GM18868 (cell line): ENCODE measurements around the gene ZNF763.
"Not testable (repeated sequence)": the region's sequence is repeated elsewhere in the genome, so short reads cannot be mapped to it uniquely, and the experiment has no call there.

Experiments used
- ATAC-seq: cut with Tn5 transposase; IDR thresholded peaks from one replicate; pipeline ENCODE4 v1.9.1; 2021; ENCODE audit warnings: mild to moderate bottlenecking, moderate library complexity; ENCODE audit not compliant: unreplicated experiment

Gene ZNF763

DNA sequence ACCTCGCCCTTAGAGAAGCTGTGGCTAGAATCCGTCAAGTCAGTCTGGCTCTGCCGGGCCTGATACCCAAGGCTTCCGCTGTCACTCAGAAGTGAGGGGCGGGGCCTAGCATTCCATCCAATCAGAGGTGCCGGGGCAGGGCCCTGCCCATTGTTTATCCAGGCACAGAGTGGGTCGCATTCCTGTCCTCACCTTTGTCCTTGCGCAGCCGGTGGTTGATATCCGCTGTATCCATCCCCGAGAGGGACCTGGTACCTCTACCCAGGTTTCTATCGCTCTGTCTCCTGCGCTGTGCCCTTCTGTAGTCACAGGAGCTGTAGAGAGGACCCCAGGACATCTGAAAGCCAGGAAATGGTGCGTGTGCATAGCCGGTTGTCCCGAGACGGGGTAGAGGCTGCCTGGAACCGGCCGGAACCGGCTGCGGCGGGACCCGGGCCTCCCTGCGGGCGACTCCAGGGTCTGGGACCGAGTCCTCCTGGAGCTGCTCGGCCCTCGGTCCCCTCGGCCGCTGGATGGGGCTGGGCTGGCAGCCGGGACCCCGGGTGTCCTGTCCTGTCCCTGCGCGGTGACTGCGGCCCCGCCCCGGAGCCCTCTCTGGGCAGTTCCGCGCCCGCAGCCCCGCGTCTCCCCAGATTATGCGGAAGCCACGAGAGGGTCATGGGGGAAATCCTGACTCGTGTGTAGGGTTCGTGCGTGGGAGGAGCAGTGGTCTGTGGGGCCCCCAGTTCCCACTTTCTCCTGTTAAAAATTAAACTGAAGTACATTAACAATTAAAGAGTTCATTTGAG lies at the start of gene ZNF763:
Gene ZNF763 (plus strand): TSS at position 183 of the 788 bp plus-strand sequence. CDS start 169 bp downstream, at position 352.
- peak; percentile 91 for ATAC-seq

DNA sequence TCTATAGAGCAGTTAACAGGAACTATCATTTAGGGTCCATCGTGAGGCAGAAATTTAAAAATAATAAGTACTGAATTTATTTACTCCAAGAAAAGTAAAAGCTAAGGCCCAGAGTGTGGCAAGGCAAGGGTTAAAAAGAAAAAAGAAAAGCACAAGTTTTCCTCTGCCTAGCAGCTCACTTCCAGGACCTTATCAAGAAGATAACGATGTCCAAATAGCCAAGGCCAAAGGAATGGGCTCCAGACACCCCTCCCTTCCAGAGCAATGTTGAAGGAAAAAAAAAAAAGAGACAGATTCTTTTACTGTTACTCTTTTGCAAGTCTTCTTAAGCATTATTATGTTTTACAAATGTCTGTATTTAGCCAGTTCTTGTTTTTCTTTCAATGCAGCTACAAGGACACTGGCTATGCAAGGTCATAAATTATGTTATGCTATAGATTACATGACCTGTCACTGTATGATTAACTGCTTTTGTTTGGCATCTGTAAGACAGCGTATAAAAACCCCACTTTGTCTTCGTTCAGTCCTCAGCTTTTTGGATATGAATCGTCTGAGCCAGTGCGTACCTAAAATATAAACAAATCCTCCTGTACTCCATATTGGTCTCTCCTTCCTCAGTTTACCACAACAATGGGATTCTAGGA lies 42.9 kb upstream of the ZNF763 start:
- no peak for ATAC-seq

GRCh38 chr19:11924886-11925650 lies 39.8 kb upstream of the ZNF763 start, which contains the start of gene ZNF700:
Gene ZNF700 (plus strand): TSS chr19:11925107. CDS start chr19:11925211, 104 bp downstream.
- peak; percentile 90 for ATAC-seq

DNA sequence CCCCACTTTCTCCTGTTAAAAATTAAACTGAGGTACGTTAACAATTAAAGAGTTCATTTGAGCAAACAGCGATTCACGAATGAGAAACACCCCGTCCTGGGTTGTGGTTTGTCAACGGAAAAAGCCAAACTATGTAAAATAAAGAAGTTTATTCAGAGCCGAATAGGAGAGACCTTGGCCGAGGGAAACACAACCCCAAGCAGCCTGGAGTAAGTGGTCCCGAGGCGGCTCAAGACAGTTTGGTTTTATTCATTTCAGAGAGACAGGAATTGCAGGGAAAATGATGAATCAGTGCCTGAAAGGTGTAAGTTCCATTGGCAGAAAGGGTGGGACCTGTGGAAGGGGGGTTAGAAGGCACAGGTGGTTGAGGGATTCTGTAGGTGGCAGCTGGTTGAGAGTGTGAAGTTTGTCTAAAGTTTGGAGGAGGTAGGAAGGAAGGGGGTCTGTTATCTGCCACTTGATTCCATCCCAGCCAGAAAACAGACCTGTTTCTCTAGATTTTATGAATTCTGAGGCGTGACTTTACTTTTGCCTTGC lies 39.1 kb upstream of the ZNF763 start:
- not testable (repeated sequence) for ATAC-seq

DNA sequence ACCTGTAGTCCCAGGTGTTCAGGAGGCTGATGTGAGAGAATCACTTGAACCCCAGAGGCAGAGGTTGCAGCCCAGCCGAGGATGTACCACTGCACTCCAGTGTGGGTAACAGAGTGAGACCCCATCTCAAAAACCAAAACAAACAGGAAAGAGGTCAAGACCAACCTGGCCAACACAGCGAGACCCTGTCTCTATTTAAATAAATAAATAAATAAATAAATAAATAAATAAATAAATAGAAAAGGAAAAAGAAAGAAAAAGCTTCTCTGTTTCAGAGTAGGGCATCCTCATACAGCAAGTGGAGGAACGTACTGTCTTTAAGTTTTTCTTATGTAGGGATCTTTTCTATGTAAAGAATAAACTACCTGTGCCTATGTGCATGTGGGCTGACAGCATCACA lies 37.6 kb upstream of the ZNF763 start:
- ATAC-seq = no peak

GRCh38 chr19:11931051-11931450 lies 33.8 kb upstream of the ZNF763 start:
- no peak for ATAC-seq

- ATAC-seq = no peak
These were observed 33.3 kb upstream of the ZNF763 start for GRCh38 chr19:11931513-11931912.

GRCh38 chr19:11935829-11936228 lies 29.0 kb upstream of the ZNF763 start:
- ATAC-seq = not testable (repeated sequence)

- not testable (repeated sequence) for ATAC-seq
These were observed 26.5 kb upstream of the ZNF763 start for GRCh38 chr19:11938383-11938782.

- not testable (repeated sequence) for ATAC-seq
These were observed 23.4 kb upstream of the ZNF763 start for GRCh38 chr19:11941361-11941887.

DNA sequence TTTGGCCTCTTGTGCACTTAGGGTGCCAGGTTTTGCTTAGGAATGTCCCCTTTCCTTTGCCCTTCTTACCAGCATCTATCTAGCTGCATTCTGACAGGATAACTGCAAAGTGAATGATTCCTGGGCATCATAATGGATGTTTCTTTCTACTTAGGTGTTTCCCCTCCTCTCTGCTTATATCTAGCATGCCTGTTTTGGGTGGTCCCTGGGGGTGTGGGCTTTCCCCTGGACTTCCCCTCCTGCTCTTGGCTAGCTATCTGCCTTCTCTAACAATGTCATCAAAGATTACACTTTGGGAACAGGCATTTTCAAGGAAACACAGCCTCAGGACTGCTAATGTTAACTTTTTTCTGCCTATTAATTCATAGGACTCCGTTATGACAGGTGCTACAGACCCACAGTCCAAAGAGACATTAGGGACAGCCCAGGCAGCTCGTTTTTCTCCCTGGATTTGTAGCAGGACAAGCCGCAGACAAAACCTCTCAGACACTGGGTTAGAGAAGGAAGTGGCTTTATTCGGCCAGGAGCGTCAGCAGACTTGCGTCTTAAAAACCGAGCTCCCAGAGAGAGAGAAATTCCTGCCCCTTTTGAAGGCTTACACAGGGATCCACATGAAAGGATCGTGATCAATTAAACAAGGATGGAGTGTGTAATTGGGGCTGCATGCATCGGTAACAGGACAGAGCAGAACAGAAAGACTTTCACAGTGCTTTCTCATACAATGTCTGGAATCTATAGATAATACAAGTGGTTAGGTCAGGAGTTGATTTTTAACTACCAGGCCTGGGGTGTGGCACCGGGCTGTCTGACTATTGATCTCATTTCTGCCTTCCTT lies 22.6 kb upstream of the ZNF763 start:
- no peak for ATAC-seq

GRCh38 chr19:11942843-11943108 lies 22.1 kb upstream of the ZNF763 start:
- ATAC-seq = no peak

GRCh38 chr19:11944656-11945055 lies 20.2 kb upstream of the ZNF763 start:
- no peak for ATAC-seq

- ATAC-seq = no peak
These were observed 16.2 kb upstream of the ZNF763 start for GRCh38 chr19:11948646-11949045.

- ATAC-seq = no peak
These were observed 15.6 kb upstream of the ZNF763 start for GRCh38 chr19:11949201-11949600.

GRCh38 chr19:11949614-11950080 lies 15.2 kb upstream of the ZNF763 start:
- not testable (repeated sequence) for ATAC-seq

- no peak for ATAC-seq
These were observed 14.5 kb upstream of the ZNF763 start for GRCh38 chr19:11950312-11950711.

DNA sequence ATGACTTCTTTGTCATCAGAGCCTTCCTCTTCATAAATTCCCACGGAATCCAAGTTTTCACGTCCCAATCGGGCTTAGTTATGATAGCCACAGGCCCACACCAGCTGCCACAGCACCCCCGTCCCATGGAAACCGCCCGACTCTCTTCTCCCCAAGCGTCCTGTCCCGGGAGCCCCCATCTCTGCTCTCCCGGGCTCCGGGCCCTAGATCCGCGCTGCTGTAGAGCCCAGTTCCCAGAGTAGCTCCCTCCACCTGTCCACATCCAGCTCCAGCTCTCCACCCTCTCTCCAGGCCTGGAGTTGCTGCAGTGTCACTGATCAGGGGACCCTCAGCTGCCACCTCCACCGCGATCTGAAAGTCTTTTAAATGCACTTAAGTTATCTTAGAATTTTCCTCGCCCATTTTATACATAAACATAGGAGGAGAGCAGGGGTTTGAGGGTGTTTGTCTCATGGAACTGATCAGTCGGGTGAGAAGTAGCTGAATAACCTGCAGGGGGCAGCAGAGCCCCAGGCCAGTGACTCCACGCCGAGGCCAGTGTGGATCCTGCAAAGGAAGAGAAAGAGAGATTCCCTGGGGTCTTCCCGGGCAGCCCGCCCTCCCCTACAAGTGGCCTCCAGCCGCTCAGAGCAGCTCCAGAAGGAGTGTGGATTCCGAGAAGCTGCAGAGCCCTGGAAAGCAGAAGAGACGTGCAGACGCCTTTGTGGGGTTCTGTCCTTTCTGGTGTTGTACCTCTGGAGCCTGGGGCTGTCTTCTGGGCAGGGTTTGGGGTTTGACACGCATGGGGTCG lies 1.1 kb upstream of the ZNF763 start:
- no peak for ATAC-seq

DNA sequence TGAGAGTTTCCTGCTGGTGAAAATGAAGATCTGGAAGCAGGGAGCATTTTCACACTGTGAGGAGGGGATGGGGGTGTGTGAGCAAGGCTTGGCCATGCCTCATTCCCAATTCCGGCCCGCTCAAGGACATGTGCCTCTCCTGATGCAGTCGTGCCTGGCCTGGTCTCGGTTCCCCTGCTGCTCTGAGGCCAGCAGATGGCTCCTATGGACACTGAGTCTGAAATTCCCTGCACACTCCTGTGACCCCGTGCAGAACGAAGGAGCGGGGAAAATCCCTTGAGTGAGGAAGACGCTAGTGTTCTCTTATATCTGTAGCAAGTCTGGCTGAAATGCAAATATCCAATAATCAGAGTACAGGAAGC lies 363 bp upstream of the ZNF763 start:
- no peak for ATAC-seq
